SK-N-MC (cell line): ENCODE data around the gene PROK2.

ENCODE experiments used
- EZH2 ChIP-seq: fragments of 200-600 bp; sonication (generic); IDR thresholded peaks from one replicate; pipeline ENCODE4 v1.6.1; 2017; ENCODE audit warnings: antibody characterized with exemption
- POLR2AphosphoS5 ChIP-seq: IDR thresholded peaks from 2 replicates; pipeline ENCODE4 v1.6.1; 2012; ENCODE audit warnings: mild to moderate bottlenecking, low read depth, low read length, borderline replicate concordance

DNA sequence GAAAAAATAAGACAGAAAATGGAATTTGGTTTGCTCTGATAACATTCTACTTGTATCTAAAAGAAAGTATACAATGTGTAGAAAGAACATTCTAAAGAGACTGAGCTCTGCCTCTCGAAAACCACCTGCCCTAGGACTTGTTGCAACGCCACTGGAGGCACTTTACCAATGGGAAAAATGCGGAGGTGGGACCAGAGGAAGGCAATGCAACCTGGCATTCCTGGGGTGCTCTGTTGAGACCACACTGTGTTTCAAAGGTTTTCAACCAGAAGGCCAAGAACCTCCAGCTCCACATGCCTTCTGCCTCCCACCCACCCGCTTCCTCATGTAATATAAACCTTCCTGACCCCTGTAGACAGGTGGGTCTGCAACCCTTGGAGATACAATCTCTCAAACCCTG, 4.5 kb downstream of the PROK2 start:
- TF ChIP-seq EZH2 (no peak), POLR2AphosphoS5 (no peak)
